Left ventricle myocardium inferior (tissue), 1 donor: ENCODE measurements around the gene GPR89A. TPM values are rescaled to one million over a fixed set of nuclear protein-coding genes. Genes with fewer than 3 reads are reported as not detected.

ENCODE experiments used
- DNase-seq: peaks from one replicate; pipeline ENCODE4 v3.0.0-alpha.2; 2020
- H3K27ac ChIP-seq: fragments of 200-600 bp; replicated peaks from 2 replicates; pipeline ENCODE4 v1.8.0; 2021
- H3K27me3 ChIP-seq: fragments of 200-600 bp; 2 replicates; pipeline ENCODE4 v1.8.0; 2021; ENCODE audit warnings: low read depth
- H3K36me3 ChIP-seq: fragments of 200-600 bp; 2 replicates; pipeline ENCODE4 v1.8.0; 2021
- H3K4me1 ChIP-seq: fragments of 200-600 bp; 2 replicates; pipeline ENCODE4 v1.8.0; 2021
- H3K4me3 ChIP-seq: fragments of 200-600 bp; 2 replicates; pipeline ENCODE4 v1.8.0; 2021; ENCODE audit warnings: mild to moderate bottlenecking, moderate library complexity
- H3K9me3 ChIP-seq: fragments of 200-600 bp; replicated peaks from 2 replicates; pipeline ENCODE4 v1.8.0; 2021
- intact Hi-C: fragments of 100-400 bp; cut with micrococcal nuclease; formaldehyde crosslinking; loops from one replicate; pipeline ENCODE4 v1.11.0; 2022
- total RNA-seq: library from RNA; stranded (reverse); fragmentation: NEBNext Ultra II Directional; extraction: Animal tissue kit (Norgen Biotek cat#: 25700); gene quantifications from one replicate; pipeline ENCODE4 v1.2.1, GENCODE V29; 2021
- TF ChIP-seq, protein P1 (sequence below): fragments of 200-600 bp; IDR thresholded peaks from 2 replicates; pipeline ENCODE4 v1.8.0; 2021; ENCODE audit warnings: antibody characterized with exemption, mild to moderate bottlenecking, borderline replicate concordance
- donor health status: DM: no; HTN: yes; CAD: no; lungs with severe emphysema.

The GPR89A gene
- total RNA-seq, 1 donor from 2014 or later = 9.7 TPM

DNA sequence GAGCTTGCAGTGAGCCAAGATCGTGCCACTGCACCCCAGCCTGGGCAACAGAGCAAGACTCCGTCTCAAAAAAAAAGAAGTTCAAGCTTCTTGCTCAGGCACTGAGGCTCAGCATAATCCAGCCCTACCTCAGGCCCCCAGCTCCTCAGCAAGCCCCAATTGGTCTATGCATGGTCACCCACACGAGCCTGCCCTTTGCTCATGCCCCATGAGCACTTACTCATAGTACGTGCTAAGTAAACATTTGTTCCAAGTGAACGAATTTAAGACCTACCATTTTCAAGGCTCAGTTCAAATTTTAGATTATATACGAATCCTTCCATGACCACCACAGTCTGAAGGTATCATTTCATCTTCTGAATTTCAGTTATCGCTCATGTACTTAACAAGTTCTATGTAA, 95.0 kb downstream of the GPR89A start:
- no peaks in the 10 kb centered on the region for H3K4me1 ChIP-seq

DNA sequence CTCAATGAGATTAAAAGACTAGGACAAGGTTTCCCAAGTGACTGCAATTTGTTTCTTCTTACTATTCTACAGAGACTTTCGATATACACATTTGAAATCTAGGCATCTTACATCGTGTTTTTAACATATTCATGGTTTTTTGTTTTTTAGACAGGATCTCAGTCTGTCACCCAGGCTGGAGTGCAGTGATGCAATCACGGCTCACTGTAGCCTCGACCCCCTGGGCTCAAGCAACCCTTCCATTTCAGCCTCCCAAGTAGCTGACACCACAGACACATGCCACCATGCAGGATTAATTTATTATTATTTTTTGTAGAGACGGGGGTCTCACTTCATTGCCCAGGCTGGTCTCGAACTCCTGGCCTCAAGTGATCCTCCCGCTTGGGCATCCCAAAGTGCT, 97.8 kb downstream of the GPR89A start:
- no peak overlapping the region for H3K27ac ChIP-seq
- no peak overlapping the region for H3K4me3 ChIP-seq
- DNase-seq = no peak
- TF ChIP-seq, protein P1, sequence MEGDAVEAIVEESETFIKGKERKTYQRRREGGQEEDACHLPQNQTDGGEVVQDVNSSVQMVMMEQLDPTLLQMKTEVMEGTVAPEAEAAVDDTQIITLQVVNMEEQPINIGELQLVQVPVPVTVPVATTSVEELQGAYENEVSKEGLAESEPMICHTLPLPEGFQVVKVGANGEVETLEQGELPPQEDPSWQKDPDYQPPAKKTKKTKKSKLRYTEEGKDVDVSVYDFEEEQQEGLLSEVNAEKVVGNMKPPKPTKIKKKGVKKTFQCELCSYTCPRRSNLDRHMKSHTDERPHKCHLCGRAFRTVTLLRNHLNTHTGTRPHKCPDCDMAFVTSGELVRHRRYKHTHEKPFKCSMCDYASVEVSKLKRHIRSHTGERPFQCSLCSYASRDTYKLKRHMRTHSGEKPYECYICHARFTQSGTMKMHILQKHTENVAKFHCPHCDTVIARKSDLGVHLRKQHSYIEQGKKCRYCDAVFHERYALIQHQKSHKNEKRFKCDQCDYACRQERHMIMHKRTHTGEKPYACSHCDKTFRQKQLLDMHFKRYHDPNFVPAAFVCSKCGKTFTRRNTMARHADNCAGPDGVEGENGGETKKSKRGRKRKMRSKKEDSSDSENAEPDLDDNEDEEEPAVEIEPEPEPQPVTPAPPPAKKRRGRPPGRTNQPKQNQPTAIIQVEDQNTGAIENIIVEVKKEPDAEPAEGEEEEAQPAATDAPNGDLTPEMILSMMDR = no peak
- no peaks in the 10 kb centered on the region for H3K27me3 ChIP-seq
- no peaks in the 10 kb centered on the region for H3K9me3 ChIP-seq
- intact Hi-C loops = no loop called here
- no peaks in the 10 kb centered on the region for H3K36me3 ChIP-seq
- H3K4me1 ChIP-seq = no peaks in the 10 kb centered on the region

More for the DNA sequence above, 95.0 kb downstream of the GPR89A start:
- no peak for DNase-seq
- H3K4me3 ChIP-seq = no peak overlapping the region
- H3K9me3 ChIP-seq = no peaks in the 10 kb centered on the region
- intact Hi-C loops = no loop called here
- TF ChIP-seq, protein P1 = no peak
- no peak overlapping the region for H3K27ac ChIP-seq
- no peaks in the 10 kb centered on the region for H3K27me3 ChIP-seq
- no peaks in the 10 kb centered on the region for H3K36me3 ChIP-seq

GRCh38 chr1:145706086-145706664, 98.4 kb downstream of the GPR89A start:
- intact Hi-C loops = no loop called here
- Histone ChIP-seq H3K36me3 (no peaks in the 10 kb centered on the region), H3K9me3 (no peaks in the 10 kb centered on the region), H3K27me3 (no peaks in the 10 kb centered on the region), H3K4me1 (no peaks in the 10 kb centered on the region), H3K4me3 (no peak overlapping the region), H3K27ac (no peak overlapping the region)
- TF ChIP-seq, protein P1 = no peak
- DNase-seq = no peak

- Histone ChIP-seq H3K4me3 (no peak within 1 kb of the TSS), H3K27ac (no peak within 1 kb of the TSS), H3K9me3 (no peaks in the 10 kb centered on the region), H3K27me3 (no peaks in the 10 kb centered on the region), H3K4me1 (peaks cover 3% of the 10 kb centered on the region), H3K36me3 (no peaks in the 10 kb centered on the region)
- DNase-seq = no peak
- intact Hi-C loops = no loop called here
- TF ChIP-seq, protein P1 = no peak
These were observed 99.5 kb downstream of the GPR89A start, which contains the start of gene PDZK1 for GRCh38 chr1:145707183-145707867. Gene PDZK1, minus strand, starts transcription at chr1:145707368. Its CDS starts 19,347 bp downstream, at chr1:145688021.

GRCh38 chr1:145708063-145708462, 100.3 kb downstream of the GPR89A start:
- no peaks in the 10 kb centered on the region for H3K9me3 ChIP-seq
- H3K4me3 ChIP-seq = no peak overlapping the region
- no peaks in the 10 kb centered on the region for H3K27me3 ChIP-seq
- H3K27ac ChIP-seq = no peak overlapping the region
- DNase-seq = no peak
- TF ChIP-seq, protein P1 = no peak
- intact Hi-C loops = no loop called here
- H3K36me3 ChIP-seq = no peaks in the 10 kb centered on the region
- H3K4me1 ChIP-seq = peaks cover 3% of the 10 kb centered on the region
